Measurements from ENCODE around the gene FUT2. TPM values are rescaled to one million over a fixed set of nuclear protein-coding genes. Genes with fewer than 3 reads are reported as not detected.

Gene FUT2
- polyA plus RNA-seq, 1 donor (not counting 4 experiments of a cell fraction or from before 2014, with no cell fraction given) = 2.3 TPM

- Histone ChIP-seq H3K27me3 (ENCODE audit: control insufficient read depth, extremely low read depth, insufficient read depth, low read length) (no peaks in the 10 kb centered on the region), H3K79me2 (ENCODE audit: control insufficient read depth, insufficient read depth, low read length) (no peaks in the 10 kb centered on the region), H3K36me3 (ENCODE audit: control insufficient read depth in 2 of 2, extremely low read depth in 1 of 2, insufficient read depth in 2 of 2, low read length in 2 of 2) (no peaks in the 10 kb centered on the region), H3K9me3 (ENCODE audit: control insufficient read depth, low read depth, low read length) (no peaks in the 10 kb centered on the region), H3K27ac (ENCODE audit: control insufficient read depth, insufficient read depth, low read length) (no peak overlapping the region), H3K4me3 (ENCODE audit: control insufficient read depth in 2 of 3, extremely low read depth in 1 of 3, insufficient read depth in 2 of 3, low read depth in 1 of 3, low read length in 3 of 3) (no peak overlapping the region), H3K4me2 (ENCODE audit: control insufficient read depth, extremely low read depth, insufficient read depth, low read depth, low read length) (no peak overlapping the region), H2AFZ (ENCODE audit: control insufficient read depth, low read length) (no peak overlapping the region), H3K9ac (ENCODE audit: control insufficient read depth, extremely low read depth, insufficient read depth, low read length) (no peak overlapping the region), H4K20me1 (ENCODE audit: control insufficient read depth, extremely low read depth, insufficient read depth, low read length) (no peaks in the 10 kb centered on the region), H3K4me1 (ENCODE audit: control insufficient read depth, extremely low read depth, insufficient read depth, low read length) (peaks cover 8% of the 10 kb centered on the region), H3K9me1 (ENCODE audit: control insufficient read depth, extremely low read depth, insufficient read depth, low read length) (no peaks in the 10 kb centered on the region)
- FAIRE-seq (no peak), DNase-seq (ENCODE audit: low read depth, low spot score) (no peak)
- dilution Hi-C loops (cut with MboI; ENCODE audit: extremely low pct_ligation_motif_present, low sequenced_read_pairs) = no loop called here
- TF ChIP-seq CTCF (optimal IDR thresholded peaks at IDR 0.05 in 1 of 3, IDR thresholded peaks at IDR 0.05 in 1 of 3, conservative IDR thresholded peaks at IDR 0.05 in 1 of 3; ENCODE audit: extremely low read depth in 1 of 3, insufficient read depth in 2 of 3, low read length in 3 of 3) (no peak), EZH2 (IDR thresholded peaks at IDR 0.05; ENCODE audit: low read length) (no peak)
These were observed 44.6 kb upstream of the FUT2 start for GRCh38 chr19:48650974-48651682.

- Histone ChIP-seq H3K4me2 (ENCODE audit: control insufficient read depth, extremely low read depth, insufficient read depth, low read depth, low read length) (no peak overlapping the region), H3K36me3 (ENCODE audit: control insufficient read depth in 2 of 2, extremely low read depth in 1 of 2, insufficient read depth in 2 of 2, low read length in 2 of 2) (no peaks in the 10 kb centered on the region), H3K9ac (ENCODE audit: control insufficient read depth, extremely low read depth, insufficient read depth, low read length) (no peak overlapping the region), H2AFZ (ENCODE audit: control insufficient read depth, low read length) (no peak overlapping the region), H3K9me1 (ENCODE audit: control insufficient read depth, extremely low read depth, insufficient read depth, low read length) (no peaks in the 10 kb centered on the region), H3K79me2 (ENCODE audit: control insufficient read depth, insufficient read depth, low read length) (no peaks in the 10 kb centered on the region), H3K27me3 (ENCODE audit: control insufficient read depth, extremely low read depth, insufficient read depth, low read length) (no peaks in the 10 kb centered on the region), H3K27ac (ENCODE audit: control insufficient read depth, insufficient read depth, low read length) (no peak overlapping the region), H3K4me1 (ENCODE audit: control insufficient read depth, extremely low read depth, insufficient read depth, low read length) (peaks cover 7% of the 10 kb centered on the region), H3K9me3 (ENCODE audit: control insufficient read depth, low read depth, low read length) (no peaks in the 10 kb centered on the region), H4K20me1 (ENCODE audit: control insufficient read depth, extremely low read depth, insufficient read depth, low read length) (no peaks in the 10 kb centered on the region), H3K4me3 (ENCODE audit: control insufficient read depth in 2 of 3, extremely low read depth in 1 of 3, insufficient read depth in 2 of 3, low read depth in 1 of 3, low read length in 3 of 3) (no peak overlapping the region)
- FAIRE-seq (no peak), DNase-seq (ENCODE audit: low read depth, low spot score) (no peak)
- TF ChIP-seq CTCF (optimal IDR thresholded peaks at IDR 0.05 in 1 of 3, IDR thresholded peaks at IDR 0.05 in 1 of 3, conservative IDR thresholded peaks at IDR 0.05 in 1 of 3; ENCODE audit: extremely low read depth in 1 of 3, insufficient read depth in 2 of 3, low read length in 3 of 3) = no peak
- no peak for TF ChIP-seq EZH2 (IDR thresholded peaks at IDR 0.05; ENCODE audit: low read length)
- dilution Hi-C loops (cut with MboI; ENCODE audit: extremely low pct_ligation_motif_present, low sequenced_read_pairs) = no loop called here
These were observed 44.1 kb upstream of the FUT2 start for GRCh38 chr19:48651683-48652048.

Data from keratinocyte (primary cell).